ENCODE measurements around the gene CTH. TPM values are rescaled to one million over a fixed set of nuclear protein-coding genes. Genes with fewer than 3 reads are reported as not detected.
"Not testable (repeated sequence)": the region's sequence is repeated elsewhere in the genome, so short reads cannot be mapped to it uniquely, and the experiment has no call there.

Gene CTH
- total RNA-seq, 1 donor from 2014 or later: 20.2 TPM

DNA sequence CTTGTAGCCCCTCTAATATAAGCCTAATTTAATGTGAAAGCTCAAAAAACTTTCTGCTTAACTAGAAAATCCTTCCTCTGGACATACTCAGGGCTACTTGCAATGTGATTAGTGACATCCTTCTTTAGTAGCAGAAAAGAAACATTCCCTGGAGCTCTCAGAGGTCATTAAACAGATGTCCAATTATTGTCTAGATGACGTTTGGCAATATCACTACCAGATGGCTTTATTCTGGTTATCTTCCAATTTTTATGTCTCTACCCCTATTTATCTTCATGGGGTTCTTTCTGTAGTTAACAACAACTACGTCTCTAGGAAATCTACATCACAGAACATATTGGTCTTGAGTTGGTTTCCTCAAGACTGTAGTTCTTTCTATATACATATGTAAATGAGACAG is 44.2 kb downstream of the CTH start:
- Mint-ChIP-seq H3K4me3 (ENCODE audit: unreplicated experiment) (no peak overlapping the region), H3K27me3 (ENCODE audit: unreplicated experiment) (no peaks in the 10 kb centered on the region), H3K4me1 (ENCODE audit: unreplicated experiment) (peaks cover 21% of the 10 kb centered on the region), H3K36me3 (ENCODE audit: low read depth, unreplicated experiment) (peaks cover 3% of the 10 kb centered on the region), H3K9me3 (ENCODE audit: unreplicated experiment) (no peaks in the 10 kb centered on the region), H3K27ac (ENCODE audit: unreplicated experiment) (no peak overlapping the region)
- DNase-seq (ENCODE audit: low spot score): no peak
- TF ChIP-seq, protein P1, sequence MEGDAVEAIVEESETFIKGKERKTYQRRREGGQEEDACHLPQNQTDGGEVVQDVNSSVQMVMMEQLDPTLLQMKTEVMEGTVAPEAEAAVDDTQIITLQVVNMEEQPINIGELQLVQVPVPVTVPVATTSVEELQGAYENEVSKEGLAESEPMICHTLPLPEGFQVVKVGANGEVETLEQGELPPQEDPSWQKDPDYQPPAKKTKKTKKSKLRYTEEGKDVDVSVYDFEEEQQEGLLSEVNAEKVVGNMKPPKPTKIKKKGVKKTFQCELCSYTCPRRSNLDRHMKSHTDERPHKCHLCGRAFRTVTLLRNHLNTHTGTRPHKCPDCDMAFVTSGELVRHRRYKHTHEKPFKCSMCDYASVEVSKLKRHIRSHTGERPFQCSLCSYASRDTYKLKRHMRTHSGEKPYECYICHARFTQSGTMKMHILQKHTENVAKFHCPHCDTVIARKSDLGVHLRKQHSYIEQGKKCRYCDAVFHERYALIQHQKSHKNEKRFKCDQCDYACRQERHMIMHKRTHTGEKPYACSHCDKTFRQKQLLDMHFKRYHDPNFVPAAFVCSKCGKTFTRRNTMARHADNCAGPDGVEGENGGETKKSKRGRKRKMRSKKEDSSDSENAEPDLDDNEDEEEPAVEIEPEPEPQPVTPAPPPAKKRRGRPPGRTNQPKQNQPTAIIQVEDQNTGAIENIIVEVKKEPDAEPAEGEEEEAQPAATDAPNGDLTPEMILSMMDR (IDR thresholded peaks at IDR 0.05; ENCODE audit: unreplicated experiment): no peak

DNA sequence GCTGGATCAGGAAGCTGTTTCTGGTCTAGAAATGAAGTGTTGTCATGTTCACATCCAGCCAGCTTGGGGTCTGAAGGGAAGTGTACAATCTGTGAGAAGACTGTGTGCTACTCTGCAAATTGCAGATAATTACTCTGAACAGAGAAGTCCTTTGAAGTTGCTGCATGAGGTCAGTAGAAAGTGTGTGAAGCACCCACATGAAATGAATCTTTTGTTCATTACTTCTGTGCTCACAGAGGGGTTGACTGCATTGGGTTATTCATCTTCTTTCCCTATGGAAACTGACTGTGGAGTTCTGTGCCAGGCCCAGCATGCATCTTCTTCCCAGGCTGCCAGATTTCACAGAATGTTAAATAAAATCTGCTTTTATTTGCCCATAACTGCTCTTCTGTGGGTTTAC is 47.1 kb downstream of the CTH start:
- Mint-ChIP-seq H3K27ac (ENCODE audit: unreplicated experiment) (no peak overlapping the region), H3K4me3 (ENCODE audit: unreplicated experiment) (no peak overlapping the region), H3K27me3 (ENCODE audit: unreplicated experiment) (no peaks in the 10 kb centered on the region), H3K9me3 (ENCODE audit: unreplicated experiment) (no peaks in the 10 kb centered on the region), H3K4me1 (ENCODE audit: unreplicated experiment) (peaks cover 40% of the 10 kb centered on the region), H3K36me3 (ENCODE audit: low read depth, unreplicated experiment) (no peaks in the 10 kb centered on the region)
- TF ChIP-seq, protein P1 (IDR thresholded peaks at IDR 0.05; ENCODE audit: unreplicated experiment): no peak
- DNase-seq (ENCODE audit: low spot score): no peak

DNA sequence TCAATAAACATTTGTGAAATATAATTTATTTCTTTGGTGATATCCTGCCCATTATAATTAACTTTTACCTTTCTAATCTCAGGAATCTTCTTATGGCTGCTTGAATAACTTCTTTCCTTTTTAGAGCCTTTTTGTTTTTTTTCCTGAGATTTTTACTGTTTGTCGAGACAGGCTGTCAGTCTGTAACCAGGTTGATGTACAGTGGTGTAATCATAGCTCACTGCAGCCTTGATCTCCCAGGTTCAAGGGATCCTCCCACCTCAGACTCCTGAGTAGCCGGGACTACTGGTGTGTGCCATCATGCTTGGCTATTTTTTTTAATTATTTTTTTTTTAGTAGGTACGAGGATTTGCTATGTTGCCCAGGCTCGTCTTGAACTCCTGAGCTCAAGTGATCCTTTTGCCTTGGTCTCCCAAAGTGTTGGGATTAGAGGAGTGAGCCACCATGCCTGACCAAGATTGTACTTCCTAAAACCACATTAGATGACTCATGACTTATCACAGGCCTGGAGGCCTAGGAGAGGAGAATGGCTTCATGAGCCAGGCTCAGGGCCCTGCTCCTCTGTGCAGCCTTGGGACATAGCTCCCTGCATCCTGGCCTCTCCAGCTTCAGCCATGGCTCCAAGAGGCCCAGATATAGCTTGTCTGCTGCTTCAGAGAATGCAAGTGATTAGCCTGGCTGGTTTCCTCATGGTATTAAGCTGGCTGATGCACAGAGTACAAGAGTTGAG is 48.6 kb downstream of the CTH start:
- no peaks in the 10 kb centered on the region for H3K27me3 Mint-ChIP-seq (ENCODE audit: unreplicated experiment)
- H3K4me3 Mint-ChIP-seq (ENCODE audit: unreplicated experiment): no peak overlapping the region
- peak overlapping the region; percentile 80 for H3K27ac Mint-ChIP-seq (ENCODE audit: unreplicated experiment)
- peaks cover 40% of the 10 kb centered on the region for H3K4me1 Mint-ChIP-seq (ENCODE audit: unreplicated experiment)
- H3K9me3 Mint-ChIP-seq (ENCODE audit: unreplicated experiment): no peaks in the 10 kb centered on the region
- TF ChIP-seq, protein P1 (IDR thresholded peaks at IDR 0.05; ENCODE audit: unreplicated experiment): no peak
- H3K36me3 Mint-ChIP-seq (ENCODE audit: low read depth, unreplicated experiment): no peaks in the 10 kb centered on the region
- no peak for DNase-seq (ENCODE audit: low spot score)

DNA sequence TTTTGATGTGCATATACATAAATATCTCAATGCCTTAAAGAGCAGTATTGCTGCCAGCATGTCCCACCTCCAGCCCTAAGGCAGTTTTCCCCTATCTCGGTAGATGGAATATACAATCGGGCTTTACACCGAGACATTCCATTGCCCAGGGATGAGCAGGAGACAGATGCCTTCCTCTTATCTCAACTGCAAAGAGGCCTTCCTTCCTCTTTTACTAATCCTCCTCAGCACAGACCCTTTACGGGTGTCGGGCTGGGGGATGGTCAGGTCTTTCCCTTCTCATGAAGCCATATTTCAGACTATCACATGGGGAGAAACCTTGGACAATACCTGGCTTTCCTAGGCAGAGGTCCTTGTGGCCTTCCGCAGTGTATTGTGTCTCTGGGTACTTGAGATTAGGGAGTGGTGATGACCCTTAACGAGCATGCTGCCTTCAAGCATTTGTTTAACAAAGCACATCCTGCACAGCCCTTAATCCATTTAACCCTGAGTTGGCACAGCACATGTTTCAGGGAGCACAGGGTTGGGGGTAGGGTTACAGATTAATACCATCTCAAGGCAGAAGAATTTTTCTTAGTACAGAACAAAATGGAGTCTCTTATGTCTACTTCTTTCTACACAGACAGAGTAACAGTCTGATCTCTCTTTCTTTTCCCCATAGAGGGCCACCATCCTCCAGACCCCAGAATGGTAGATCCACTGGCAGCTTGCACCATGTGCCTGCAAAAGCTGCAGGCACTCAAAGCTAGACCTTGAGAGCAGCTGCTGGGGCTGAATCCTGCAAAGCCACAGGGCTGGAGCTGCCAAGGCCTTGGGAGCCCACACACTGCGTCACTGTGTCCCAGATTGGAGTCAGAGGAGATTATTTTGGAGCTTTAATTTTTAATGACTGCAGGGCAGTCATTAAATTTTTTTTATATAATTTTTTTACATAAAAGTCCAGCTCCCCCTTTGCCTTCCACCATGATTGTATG is 50.0 kb downstream of the CTH start:
- Mint-ChIP-seq H3K4me1 (ENCODE audit: unreplicated experiment) (peaks cover 40% of the 10 kb centered on the region), H3K27ac (ENCODE audit: unreplicated experiment) (peak overlapping the region; percentile 80)
- not testable (repeated sequence) for H3K9me3 Mint-ChIP-seq (ENCODE audit: unreplicated experiment); H3K36me3 Mint-ChIP-seq (ENCODE audit: low read depth, unreplicated experiment); DNase-seq (ENCODE audit: low spot score); H3K4me3 Mint-ChIP-seq (ENCODE audit: unreplicated experiment); H3K27me3 Mint-ChIP-seq (ENCODE audit: unreplicated experiment)

DNA sequence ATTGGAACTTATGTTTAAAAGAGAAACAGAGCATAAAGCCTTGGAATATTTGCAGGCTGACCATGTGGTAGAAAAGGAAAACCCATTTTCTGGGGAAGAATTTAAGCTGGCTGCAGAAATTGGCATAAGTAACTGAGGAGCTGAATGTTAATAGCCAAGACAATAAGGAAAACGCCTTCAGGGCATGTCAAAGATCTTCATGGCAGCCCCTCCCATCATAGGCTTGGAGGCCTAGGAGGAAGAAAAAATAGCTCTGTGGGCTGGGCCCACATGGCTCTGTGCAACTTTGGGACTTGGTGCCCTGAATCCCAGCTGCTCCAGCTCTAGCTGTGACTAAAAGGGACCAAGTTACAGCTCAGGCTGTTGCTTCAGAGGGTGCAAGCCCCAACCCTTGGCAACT is 51.5 kb downstream of the CTH start:
- Mint-ChIP-seq H3K9me3 (ENCODE audit: unreplicated experiment) (no peaks in the 10 kb centered on the region), H3K27ac (ENCODE audit: unreplicated experiment) (no peak overlapping the region), H3K4me1 (ENCODE audit: unreplicated experiment) (peaks cover 44% of the 10 kb centered on the region), H3K36me3 (ENCODE audit: low read depth, unreplicated experiment) (no peaks in the 10 kb centered on the region), H3K27me3 (ENCODE audit: unreplicated experiment) (no peaks in the 10 kb centered on the region), H3K4me3 (ENCODE audit: unreplicated experiment) (no peak overlapping the region)
- no peak for DNase-seq (ENCODE audit: low spot score)
- TF ChIP-seq, protein P1 (IDR thresholded peaks at IDR 0.05; ENCODE audit: unreplicated experiment): no peak

Data from endothelial cell (in vitro differentiated cells).